Esophagus squamous epithelium (tissue), 4 donors: Measurements from ENCODE around the gene SLC37A3.

Experiments used
- CTCF ChIP-seq, 6 experiments: fragments of 450-650 bp in 4 of 6; fragments of 200-600 bp in 2 of 6; sonication (generic) in 2 of 6; IDR thresholded peaks; one replicate each; pipeline ENCODE4 v1.5.1; 2016 to 2019; ENCODE audit warnings: antibody characterized with exemption in 6 of 6, mild to moderate bottlenecking in 4 of 6, moderate library complexity in 4 of 6
- POLR2A ChIP-seq, 4 donors: fragments of 450-650 bp; IDR thresholded peaks; one replicate each; pipeline ENCODE4 v1.6.1; 2017; ENCODE audit warnings: antibody characterized with exemption in 4 of 4, mild to moderate bottlenecking in 4 of 4, moderate library complexity in 3 of 4

- TF ChIP-seq CTCF (IDR thresholded peaks at IDR 0.05) (no peak), POLR2A (IDR thresholded peaks at IDR 0.05) (no peak)
Observed at GRCh38 chr7:140312141-140312846, 86.0 kb downstream of the SLC37A3 start.
